Measurements from ENCODE around the gene TBC1D28. TPM values are rescaled to one million over a fixed set of nuclear protein-coding genes. Genes with fewer than 3 reads are reported as not detected.

The TBC1D28 gene
- not detected in 2 replicates for total RNA-seq

GRCh38 chr17:18644291-18644690, at the start of gene TBC1D28:
TSS of gene TBC1D28 (minus strand) at chr17:18644391. CDS start at chr17:18641352, 3,039 bp downstream.

GRCh38 chr17:18681767-18682571, 37.8 kb upstream of the TBC1D28 start, which contains the start of gene FOXO3B:
TSS of gene FOXO3B (minus strand) at chr17:18682314. CDS start at chr17:18681651, 663 bp downstream.

Small RNA genes lying within 50 kb of the gene (small RNA-seq; reads per million reads assigned to genes)
- gene AC026271.2 = not detected

Other genes starting within 250 kb of the TBC1D28 start
- 0.98 TPM in 1 of 2 replicates, not detected in the other for gene LGALS9C, start 167.6 kb downstream of the TBC1D28 start, total RNA-seq
- 9.0 and 10.6 TPM in 2 replicates for gene FOXO3B, start 37.9 kb upstream of the TBC1D28 start, total RNA-seq
- 0.11 and 0.39 TPM in 2 replicates for gene FBXW10, start 99.7 kb upstream of the TBC1D28 start, total RNA-seq
- gene TVP23B, start 136.8 kb upstream of the TBC1D28 start, total RNA-seq = 48.3 and 50.3 TPM in 2 replicates
- gene PRPSAP2, start 213.7 kb upstream of the TBC1D28 start, total RNA-seq = 25.1 and 33.4 TPM in 2 replicates

Measured in placental epithelial cell (primary cell).